NT2/D1 (cell line): ENCODE measurements around the gene AJM1.
"Not testable (repeated sequence)": the region's sequence is repeated elsewhere in the genome, so short reads cannot be mapped to it uniquely, and the experiment has no call there.

Experiments
- DNase-seq: peaks from one replicate; pipeline ENCODE4 v3.0.0-alpha.2; 2011; ENCODE audit warnings: low read depth, low spot score
- H3K27me3 ChIP-seq: 2 replicates; pipeline ENCODE4 v1.6.0; 2011; ENCODE audit warnings: mild to moderate bottlenecking; ENCODE audit not compliant: insufficient read length, insufficient read depth
- H3K36me3 ChIP-seq: 2 replicates; pipeline ENCODE4 v1.6.1; 2011; ENCODE audit warnings: mild to moderate bottlenecking, low read length, mixed read lengths; ENCODE audit not compliant: insufficient read depth, insufficient read length
- H3K4me1 ChIP-seq: 2 replicates; pipeline ENCODE4 v1.5.1; 2011; ENCODE audit not compliant: insufficient read depth, insufficient read length
- H3K4me3 ChIP-seq: 2 replicates; pipeline ENCODE4 v1.5.1; 2011; ENCODE audit warnings: low read depth; ENCODE audit not compliant: insufficient read length
- H3K9ac ChIP-seq: 2 replicates; pipeline ENCODE4 v1.6.0; 2011; ENCODE audit warnings: low read depth; ENCODE audit not compliant: insufficient read length
- H3K9me3 ChIP-seq: 2 replicates; pipeline ENCODE4 v1.5.1; 2011; ENCODE audit warnings: mild to moderate bottlenecking, low read length; ENCODE audit not compliant: insufficient read depth
- SUZ12 ChIP-seq: IDR thresholded peaks from 2 replicates; pipeline ENCODE4 v1.6.1; 2011; ENCODE audit not compliant: insufficient read length, insufficient read depth; ENCODE audit errors: extremely low read depth
- YY1 ChIP-seq: IDR thresholded peaks from 2 replicates; pipeline ENCODE4 v1.6.1; 2011; ENCODE audit not compliant: insufficient read length, insufficient read depth
- ZNF274 ChIP-seq: IDR thresholded peaks from 2 replicates; pipeline ENCODE4 v1.6.1; 2011; ENCODE audit warnings: mild to moderate bottlenecking, low read depth, low read length

The AJM1 gene

GRCh38 chr9:136842380-136842948 is at the start of gene AJM1:
AJM1 (plus strand) TSS chr9:136842478; CDS start chr9:136844415, 1,937 bp downstream.
- H3K9me3 ChIP-seq, H3K27me3 ChIP-seq, H3K4me3 ChIP-seq: not testable (repeated sequence)
- Histone ChIP-seq H3K9ac (peak within 1 kb of the TSS; percentile 42), H3K4me1 (peaks cover 43% of the 10 kb centered on the region), H3K36me3 (peaks cover 35% of the 10 kb centered on the region)
- DNase-seq, result peak; percentile 66

GRCh38 chr9:136793086-136793946 is 49.0 kb upstream of the AJM1 start:
- peaks cover 17% of the 10 kb centered on the region for H3K4me1 ChIP-seq

GRCh38 chr9:136794281-136794999 is 47.8 kb upstream of the AJM1 start:
- Histone ChIP-seq H3K27me3 (peaks cover 11% of the 10 kb centered on the region), H3K4me3 (no peak overlapping the region), H3K36me3 (peaks cover 26% of the 10 kb centered on the region), H3K9me3 (no peaks in the 10 kb centered on the region), H3K9ac (no peak overlapping the region), H3K4me1 (peaks cover 27% of the 10 kb centered on the region)
- no peak for DNase-seq
- no peak for TF ChIP-seq SUZ12
- no peak for TF ChIP-seq ZNF274
- no peak for TF ChIP-seq YY1

More at GRCh38 chr9:136793086-136793946, 49.0 kb upstream of the AJM1 start:
- no peak for TF ChIP-seq ZNF274
- TF ChIP-seq SUZ12, result no peak
- no peak for TF ChIP-seq YY1
- no peaks in the 10 kb centered on the region for H3K9me3 ChIP-seq
- no peak for DNase-seq
- no peak overlapping the region for H3K4me3 ChIP-seq
- no peaks in the 10 kb centered on the region for H3K27me3 ChIP-seq
- H3K36me3 ChIP-seq, result peaks cover 26% of the 10 kb centered on the region
- no peak overlapping the region for H3K9ac ChIP-seq

GRCh38 chr9:136795000-136795348 is 47.3 kb upstream of the AJM1 start:
- H3K4me3 ChIP-seq, result no peak overlapping the region
- H3K36me3 ChIP-seq, result peaks cover 26% of the 10 kb centered on the region
- H3K9me3 ChIP-seq, result no peaks in the 10 kb centered on the region
- no peak for TF ChIP-seq YY1
- no peak for TF ChIP-seq ZNF274
- no peak for TF ChIP-seq SUZ12
- peaks cover 29% of the 10 kb centered on the region for H3K4me1 ChIP-seq
- DNase-seq, result no peak
- H3K9ac ChIP-seq, result no peak overlapping the region
- peaks cover 16% of the 10 kb centered on the region for H3K27me3 ChIP-seq

GRCh38 chr9:136796238-136796774 is 46.0 kb upstream of the AJM1 start, which contains the start of gene CCDC183:
CCDC183 (plus strand) TSS chr9:136796338; CDS start chr9:136796398, 60 bp downstream.
- DNase-seq, result no peak
- Histone ChIP-seq H3K4me3 (no peak within 1 kb of the TSS), H3K4me1 (peaks cover 29% of the 10 kb centered on the region), H3K9me3 (no peaks in the 10 kb centered on the region), H3K36me3 (peaks cover 26% of the 10 kb centered on the region), H3K27me3 (peaks cover 16% of the 10 kb centered on the region), H3K9ac (peak within 1 kb of the TSS; percentile 12)
- no peak for TF ChIP-seq ZNF274
- TF ChIP-seq YY1, result no peak

GRCh38 chr9:136796775-136797347 is 45.4 kb upstream of the AJM1 start:
- not testable (repeated sequence) for DNase-seq, H3K9ac ChIP-seq, H3K4me3 ChIP-seq, H3K9me3 ChIP-seq
- peaks cover 16% of the 10 kb centered on the region for H3K27me3 ChIP-seq
- H3K36me3 ChIP-seq, result peaks cover 26% of the 10 kb centered on the region
- H3K4me1 ChIP-seq, result peaks cover 29% of the 10 kb centered on the region

- TF ChIP-seq ZNF274 (no peak), SUZ12 (no peak), YY1 (no peak)
- H3K27me3 ChIP-seq, result peaks cover 21% of the 10 kb centered on the region
- no peak overlapping the region for H3K4me3 ChIP-seq
- peaks cover 13% of the 10 kb centered on the region for H3K36me3 ChIP-seq
- DNase-seq, result no peak
- no peaks in the 10 kb centered on the region for H3K9me3 ChIP-seq
- H3K4me1 ChIP-seq, result peaks cover 20% of the 10 kb centered on the region
- peak overlapping the region; percentile 68 for H3K9ac ChIP-seq
These were observed 43.6 kb upstream of the AJM1 start for GRCh38 chr9:136798708-136799078.
